HG02943 (cell line): ENCODE data around the gene ACAA1.
"Not testable (repeated sequence)": the region's sequence is repeated elsewhere in the genome, so short reads cannot be mapped to it uniquely, and the experiment has no call there.

Source experiments
- ATAC-seq: cut with Tn5 transposase; IDR thresholded peaks from one replicate; pipeline ENCODE4 v1.9.1; 2021; ENCODE audit warnings: mild to moderate bottlenecking, low read depth, moderate library complexity; ENCODE audit not compliant: unreplicated experiment

ACAA1 gene

GRCh38 chr3:38136777-38137614 is at the start of gene ACAA1:
Gene ACAA1 (minus strand): TSS chr3:38137127. CDS start chr3:38137035, 92 bp downstream.
- peak; percentile 82 for ATAC-seq

GRCh38 chr3:38177181-38177580 is 40.3 kb upstream of the ACAA1 start:
- no peak for ATAC-seq

- ATAC-seq: peak; percentile 34
Observed at GRCh38 chr3:38173834-38174418, 37.0 kb upstream of the ACAA1 start.

GRCh38 chr3:38171622-38172021 is 34.7 kb upstream of the ACAA1 start:
- no peak for ATAC-seq

GRCh38 chr3:38170722-38171121 is 33.8 kb upstream of the ACAA1 start:
- no peak for ATAC-seq

- no peak for ATAC-seq
Observed at GRCh38 chr3:38169027-38169317, 32.0 kb upstream of the ACAA1 start.

GRCh38 chr3:38168151-38169026 is 31.5 kb upstream of the ACAA1 start:
- ATAC-seq: no peak

- ATAC-seq: no peak
Observed at GRCh38 chr3:38167591-38167990, 30.7 kb upstream of the ACAA1 start.

- peak; percentile 2 for ATAC-seq
Observed at GRCh38 chr3:38165722-38166387, 28.9 kb upstream of the ACAA1 start.

GRCh38 chr3:38164952-38165721 is 28.2 kb upstream of the ACAA1 start, which contains the start of gene OXSR1:
Gene OXSR1 (plus strand): TSS chr3:38165537. CDS start chr3:38165877, 340 bp downstream.
- ATAC-seq: peak; percentile 94

GRCh38 chr3:38164643-38164951 is 27.7 kb upstream of the ACAA1 start:
- peak; percentile 20 for ATAC-seq

GRCh38 chr3:38163841-38164642 is 27.1 kb upstream of the ACAA1 start:
- no peak for ATAC-seq

- no peak for ATAC-seq
Observed at GRCh38 chr3:38163117-38163840, 26.4 kb upstream of the ACAA1 start.

GRCh38 chr3:38160704-38161103 is 23.8 kb upstream of the ACAA1 start:
- ATAC-seq: not testable (repeated sequence)

GRCh38 chr3:38158472-38158871 is 21.5 kb upstream of the ACAA1 start:
- no peak for ATAC-seq

GRCh38 chr3:38157595-38157994 is 20.7 kb upstream of the ACAA1 start:
- no peak for ATAC-seq

- no peak for ATAC-seq
Observed at GRCh38 chr3:38157117-38157516, 20.2 kb upstream of the ACAA1 start.

- no peak for ATAC-seq
Observed at GRCh38 chr3:38155825-38156224, 18.9 kb upstream of the ACAA1 start.
